Neuronal stem cell (in vitro differentiated cells): Measurements from ENCODE around the gene BCAN.

Experiments
- DNase-seq: peaks from one replicate; pipeline ENCODE4 v3.0.0-alpha.2; 2013; ENCODE audit warnings: low spot score
- H2AFZ ChIP-seq: one replicate; pipeline ENCODE4 v1.6.1; 2013; ENCODE audit warnings: mild to moderate bottlenecking, low read length, inconsistent platforms
- H2AK5ac ChIP-seq: 2 replicates; pipeline ENCODE4 v1.6.1; 2013; ENCODE audit warnings: low read depth, mild to moderate bottlenecking, inconsistent platforms, low read length, moderate library complexity, mixed read lengths
- H2BK120ac ChIP-seq: 2 replicates; pipeline ENCODE4 v1.6.1; 2013; ENCODE audit warnings: low read depth, mild to moderate bottlenecking, inconsistent platforms, low read length, moderate library complexity, mixed read lengths
- H2BK12ac ChIP-seq: one replicate; pipeline ENCODE4 v1.6.1; 2013; ENCODE audit warnings: low read length, inconsistent platforms
- H2BK15ac ChIP-seq: 2 replicates; pipeline ENCODE4 v1.6.1; 2013; ENCODE audit warnings: mild to moderate bottlenecking, low read length, inconsistent platforms, mixed read lengths
- H2BK5ac ChIP-seq: one replicate; pipeline ENCODE4 v1.6.1; 2013; ENCODE audit warnings: inconsistent platforms, mild to moderate bottlenecking, low read length, moderate library complexity
- H3K14ac ChIP-seq: one replicate; pipeline ENCODE4 v1.6.1; 2013; ENCODE audit warnings: low read length, inconsistent platforms
- H3K18ac ChIP-seq: 2 replicates; pipeline ENCODE4 v1.6.1; 2013; ENCODE audit warnings: low read length, inconsistent platforms
- H3K23ac ChIP-seq: 2 replicates; pipeline ENCODE4 v1.6.1; 2013; ENCODE audit warnings: low read depth, mild to moderate bottlenecking, mixed read lengths, low read length, inconsistent platforms; ENCODE audit not compliant: poor library complexity
- H3K27ac ChIP-seq: replicated peaks from 3 replicates; pipeline ENCODE4 v1.5.1; 2013; ENCODE audit warnings: low read length, inconsistent platforms
- H3K27me3 ChIP-seq, 3 experiments: 2 replicates each; pipeline ENCODE4 v1.6.1; 2013; ENCODE audit warnings: low read length in 3 of 3, mild to moderate bottlenecking in 2 of 3, inconsistent platforms in 1 of 3, low read depth in 1 of 3, mixed read lengths in 1 of 3, moderate library complexity in 1 of 3; ENCODE audit not compliant: control insufficient read depth in 3 of 3, insufficient read depth in 3 of 3
- H3K36me3 ChIP-seq, 2 donors: replicated peaks in 1 of 2; 2 replicates each; pipeline ENCODE4 v1.6.1; 2013; ENCODE audit warnings: low read length in 2 of 2; ENCODE audit not compliant: control insufficient read depth in 2 of 2, insufficient read depth in 2 of 2
- H3K4ac ChIP-seq: 2 replicates; pipeline ENCODE4 v1.6.1; 2013; ENCODE audit warnings: inconsistent platforms, mild to moderate bottlenecking, low read length, moderate library complexity
- H3K4me1 ChIP-seq, 2 donors: 1 replicate in 1 of 2; 2 replicates in 1 of 2; pipeline ENCODE4 v1.6.1; 2013; ENCODE audit warnings: low read length in 2 of 2, low read depth in 1 of 2; ENCODE audit not compliant: control insufficient read depth in 2 of 2, insufficient read depth in 1 of 2
- H3K4me2 ChIP-seq: one replicate; pipeline ENCODE4 v1.6.1; 2013; ENCODE audit warnings: mild to moderate bottlenecking, low read length, inconsistent platforms; ENCODE audit not compliant: insufficient read depth, poor library complexity, severe bottlenecking
- H3K4me3 ChIP-seq, 2 donors: 2 replicates each; pipeline ENCODE4 v1.5.1; 2013; ENCODE audit warnings: low read length in 2 of 2, mild to moderate bottlenecking in 2 of 2, inconsistent platforms in 1 of 2, moderate library complexity in 1 of 2
- H3K79me1 ChIP-seq: one replicate; pipeline ENCODE4 v1.6.1; 2013; ENCODE audit warnings: low read depth, mild to moderate bottlenecking, inconsistent platforms, low read length, moderate library complexity
- H3K9ac ChIP-seq: one replicate; pipeline ENCODE4 v1.6.1; 2013; ENCODE audit warnings: mild to moderate bottlenecking, low read depth, low read length, inconsistent platforms; ENCODE audit not compliant: poor library complexity
- H3K9me3 ChIP-seq, 2 donors: replicated peaks in 1 of 2; 2 replicates each; pipeline versions ENCODE3 to v1.6.1; 2013; ENCODE audit warnings: low read length in 2 of 2, mild to moderate bottlenecking in 2 of 2, inconsistent platforms in 1 of 2, low read depth in 1 of 2, mixed read lengths in 1 of 2, moderate library complexity in 1 of 2; ENCODE audit not compliant: control insufficient read depth in 2 of 2, insufficient read depth in 1 of 2
- H4K8ac ChIP-seq: one replicate; pipeline ENCODE4 v1.6.1; 2013; ENCODE audit warnings: low read depth, mild to moderate bottlenecking, inconsistent platforms, low read length, moderate library complexity
- H4K91ac ChIP-seq: one replicate; pipeline ENCODE4 v1.6.1; 2013; ENCODE audit warnings: low read length, low read depth, mild to moderate bottlenecking, inconsistent platforms; ENCODE audit not compliant: poor library complexity
- WGBS, 2 donors: extraction: QIAGEN DNeasy Blood & Tissue Kit; methylation state at CpG; one replicate each; pipeline ENCODE4 v1.1.7; 2013; ENCODE audit warnings: missing lambda C conversion rate in 2 of 2, mixed read lengths in 1 of 2; ENCODE audit not compliant: insufficient read length in 2 of 2, insufficient replicate concordance in 1 of 2; ENCODE audit errors: extremely low coverage in 2 of 2; 5-methylcytosine and 5-hydroxymethylcytosine counted together

BCAN gene

GRCh38 chr1:156689953-156690674, 48.2 kb downstream of the BCAN start:
- no CpG with 5 or more reads among the region's 10 CpGs for WGBS, 2 donors

GRCh38 chr1:156690675-156691036, 48.7 kb downstream of the BCAN start:
- H2BK12ac ChIP-seq: peak overlapping the region; percentile 82
- H3K9ac ChIP-seq: no peak overlapping the region
- H3K79me1 ChIP-seq: no peaks in the 10 kb centered on the region
- H3K4me3 ChIP-seq: no peak overlapping the region
- H3K23ac ChIP-seq: no peak overlapping the region
- H2BK120ac ChIP-seq: no peak overlapping the region
- no peak overlapping the region for H2BK15ac ChIP-seq
- H3K4me1 ChIP-seq: peaks cover 47 to 51% of the 10 kb centered on the region in 2 donors
- H2AFZ ChIP-seq: no peak overlapping the region
- peak overlapping the region; percentile 93 for H3K18ac ChIP-seq
- H3K27ac ChIP-seq: no peak overlapping the region
- H3K4me2 ChIP-seq: no peak overlapping the region
- H3K36me3 ChIP-seq: no peaks in the 10 kb centered on the region
- WGBS, 2 donors: no CpG with 5 or more reads among the region's 8 CpGs
- no peaks in the 10 kb centered on the region for H3K9me3 ChIP-seq
- peaks cover 0 to 19% (median 0%) of the 10 kb centered on the region in 3 experiments for H3K27me3 ChIP-seq
- H4K91ac ChIP-seq: peak overlapping the region; percentile 19
- no peak overlapping the region for H3K4ac ChIP-seq
- no peak for DNase-seq
- peak overlapping the region; percentile 99 for H2AK5ac ChIP-seq
- peak overlapping the region; percentile 63 for H2BK5ac ChIP-seq
- no peak overlapping the region for H4K8ac ChIP-seq
- no peak overlapping the region for H3K14ac ChIP-seq

More at GRCh38 chr1:156689953-156690674, 48.2 kb downstream of the BCAN start:
- H2BK5ac ChIP-seq: peak overlapping the region; percentile 63
- H3K4me1 ChIP-seq: peaks cover 47 to 51% of the 10 kb centered on the region in 2 donors
- H3K9ac ChIP-seq: peak overlapping the region; percentile 66
- no peak overlapping the region for H4K91ac ChIP-seq
- H3K4me2 ChIP-seq: peak overlapping the region; percentile 59
- H3K23ac ChIP-seq: no peak overlapping the region
- H2AK5ac ChIP-seq: peak overlapping the region; percentile 64
- no peaks in the 10 kb centered on the region for H3K79me1 ChIP-seq
- H2BK12ac ChIP-seq: peak overlapping the region; percentile 8
- H3K9me3 ChIP-seq: no peaks in the 10 kb centered on the region
- no peak overlapping the region for H4K8ac ChIP-seq
- no peak overlapping the region for H3K27ac ChIP-seq
- no peak overlapping the region for H2BK120ac ChIP-seq
- no peak overlapping the region for H2BK15ac ChIP-seq
- no peak overlapping the region for H3K14ac ChIP-seq
- peak overlapping the region; percentile 31 for H2AFZ ChIP-seq
- peaks cover 0 to 23% (median 0%) of the 10 kb centered on the region in 3 experiments for H3K27me3 ChIP-seq
- H3K36me3 ChIP-seq: no peaks in the 10 kb centered on the region
- no peak for DNase-seq
- H3K4me3 ChIP-seq: no peak overlapping the region
- H3K18ac ChIP-seq: peak overlapping the region; percentile 89
- no peak overlapping the region for H3K4ac ChIP-seq

- Histone ChIP-seq H2BK15ac (peak overlapping the region; percentile 49), H3K14ac (no peak overlapping the region), H3K18ac (peak overlapping the region; percentile 93), H3K4ac (no peak overlapping the region), H2BK12ac (peak overlapping the region; percentile 82), H3K4me3 (no peak overlapping the region), H4K91ac (peak overlapping the region; percentile 19), H3K4me1 (peaks cover 47 to 51% of the 10 kb centered on the region in 2 donors), H3K27me3 (peaks cover 0 to 18% (median 0%) of the 10 kb centered on the region in 3 experiments), H2AK5ac (peak overlapping the region; percentile 99), H3K79me1 (no peaks in the 10 kb centered on the region), H4K8ac (no peak overlapping the region), H2BK120ac (no peak overlapping the region), H2AFZ (peak overlapping the region; percentile 67), H3K36me3 (no peaks in the 10 kb centered on the region), H3K9me3 (no peaks in the 10 kb centered on the region), H3K23ac (no peak overlapping the region), H3K27ac (no peak overlapping the region), H2BK5ac (peak overlapping the region; percentile 63), H3K9ac (peak overlapping the region; percentile 64), H3K4me2 (no peak overlapping the region)
- no CpG with 5 or more reads among the region's 10 CpGs for WGBS, 2 donors
- DNase-seq: no peak
Observed at GRCh38 chr1:156691191-156691590, 49.3 kb downstream of the BCAN start.

GRCh38 chr1:156691665-156692440, 49.9 kb downstream of the BCAN start:
- WGBS, 2 donors: no CpG with 5 or more reads among the region's 20 CpGs
- H2BK12ac ChIP-seq: peak overlapping the region; percentile 95
- H3K4me2 ChIP-seq: peak overlapping the region; percentile 36
- H3K4ac ChIP-seq: peak overlapping the region; percentile 80
- no peak overlapping the region for H3K14ac ChIP-seq
- peak overlapping the region; percentile 86 for H3K18ac ChIP-seq
- peaks cover 47 to 51% of the 10 kb centered on the region in 2 donors for H3K4me1 ChIP-seq
- peak overlapping the region; percentile 66 for H4K91ac ChIP-seq
- peak overlapping the region; percentile 63 for H2BK5ac ChIP-seq
- peak overlapping the region; percentile 71 for H3K27ac ChIP-seq
- H3K27me3 ChIP-seq: peaks cover 0 to 18% (median 0%) of the 10 kb centered on the region in 3 experiments
- no peaks in the 10 kb centered on the region for H3K36me3 ChIP-seq
- H3K4me3 ChIP-seq: peak overlapping the region in 1 of 2 donors; percentile 22
- no peak overlapping the region for H3K9ac ChIP-seq
- H3K23ac ChIP-seq: peak overlapping the region; percentile 52
- H3K9me3 ChIP-seq: no peaks in the 10 kb centered on the region
- H3K79me1 ChIP-seq: no peaks in the 10 kb centered on the region
- H2BK120ac ChIP-seq: peak overlapping the region; percentile 98
- peak overlapping the region; percentile 92 for H2BK15ac ChIP-seq
- H2AFZ ChIP-seq: peak overlapping the region; percentile 67
- H2AK5ac ChIP-seq: peak overlapping the region; percentile 99
- no peak for DNase-seq
- H4K8ac ChIP-seq: no peak overlapping the region
